Caco-2 (cell line): Measurements from ENCODE around the gene GPC5. TPM values are rescaled to one million over a fixed set of nuclear protein-coding genes. Genes with fewer than 3 reads are reported as not detected.

Experiments used
- BruUV-seq: library from RNA; stranded (reverse); fragments of 400-500 nt; replicated peaks from 2 replicates; lab custom pipeline; 2021; lab: Mats Ljungman, UMichigan
- CTCF ChIA-PET: fragments of 300-600 bp; sonication (Branson Sonifier 250); formaldehyde crosslinking; loops from one replicate; lab custom pipeline; 2022; ENCODE audit warnings: antibody characterized with exemption; lab: Charles Lee
- POLR2A ChIA-PET: fragments of 300-600 bp; sonication (Branson Sonifier 250); formaldehyde crosslinking; loops from one replicate; lab custom pipeline; 2022; ENCODE audit warnings: antibody characterized with exemption; lab: Charles Lee
- DNase-seq, 2 experiments: peaks; one replicate each; pipeline versions ENCODE4 v3.0.0 to v3.0.0-alpha.2; 2020 to 2022
- H3K27me3 ChIP-seq: replicated peaks from 2 replicates; pipeline ENCODE4 v1.6.0; 2011; ENCODE audit warnings: low read length; ENCODE audit not compliant: control insufficient read depth, insufficient read depth
- H3K36me3 ChIP-seq: 2 replicates; pipeline ENCODE4 v1.5.1; 2011; ENCODE audit warnings: low read length; ENCODE audit not compliant: control insufficient read depth, insufficient read depth
- H3K4me1 ChIP-seq: fragments of 250-450 bp; sonication (Bioruptor Pico); 2 replicates; pipeline ENCODE4 v1.5.1; 2020; ENCODE audit warnings: mild to moderate bottlenecking
- H3K4me3 ChIP-seq: 2 replicates; pipeline ENCODE4 v1.5.1; 2011; ENCODE audit warnings: low read depth, mild to moderate bottlenecking, control low read depth, low read length
- H3K9me3 ChIP-seq: fragments of 250-450 bp; sonication (Bioruptor Pico); 2 replicates; pipeline ENCODE4 v1.5.1; 2020; ENCODE audit warnings: mild to moderate bottlenecking, moderate library complexity
- H3K27ac Mint-ChIP-seq: one replicate; pipeline ENCODE4 v1.8.0; 2022; ENCODE audit warnings: mixed read lengths; ENCODE audit not compliant: unreplicated experiment
- H3K27me3 Mint-ChIP-seq: one replicate; pipeline ENCODE4 v1.8.0; 2022; ENCODE audit warnings: mixed read lengths; ENCODE audit not compliant: insufficient read depth, unreplicated experiment
- H3K36me3 Mint-ChIP-seq: one replicate; pipeline ENCODE4 v1.8.0; 2022; ENCODE audit warnings: mild to moderate bottlenecking, mixed read lengths; ENCODE audit not compliant: insufficient read depth, unreplicated experiment
- H3K4me1 Mint-ChIP-seq: one replicate; pipeline ENCODE4 v1.8.0; 2022; ENCODE audit warnings: low read depth, mixed read lengths; ENCODE audit not compliant: unreplicated experiment
- H3K4me3 Mint-ChIP-seq: one replicate; pipeline ENCODE4 v1.8.0; 2022; ENCODE audit warnings: mild to moderate bottlenecking, moderate library complexity, mixed read lengths; ENCODE audit not compliant: unreplicated experiment
- H3K9me3 Mint-ChIP-seq: one replicate; pipeline ENCODE4 v1.8.0; 2022; ENCODE audit warnings: mixed read lengths; ENCODE audit not compliant: unreplicated experiment
- CTCF ChIP-seq, 2 experiments: fragments of 200-600 bp in 1 of 2; IDR thresholded peaks; 1 replicate in 1 of 2; 2 replicates in 1 of 2; pipeline versions ENCODE4 v1.5.1 to v1.8.0; 2011 to 2022; ENCODE audit warnings: antibody characterized with exemption in 1 of 2, control low read depth in 1 of 2, inconsistent platforms in 1 of 2, low read depth in 1 of 2, low read length in 1 of 2, mild to moderate bottlenecking in 1 of 2, moderate library complexity in 1 of 2; ENCODE audit not compliant: insufficient read depth in 1 of 2, severe bottlenecking in 1 of 2, unreplicated experiment in 1 of 2
- intact Hi-C: fragments of 100-400 bp; cut with micrococcal nuclease; formaldehyde crosslinking; loops from one replicate; pipeline ENCODE4 v1.10.0; 2022; ENCODE audit not compliant: unreplicated experiment
- total RNA-seq: library from RNA; stranded (reverse); gene quantifications from 2 replicates; pipeline ENCODE4 v1.2.3, GENCODE V29; 2022

GPC5 gene
- total RNA-seq, 1 experiment from 2014 or later: 4.1 TPM

- TF ChIP-seq CTCF (IDR thresholded peaks at IDR 0.05; ENCODE audit: insufficient read depth in 1 of 2, low read depth in 1 of 2, low read length in 1 of 2, severe bottlenecking in 1 of 2, unreplicated experiment in 1 of 2): no peak
- Histone ChIP-seq H3K4me1 (no peaks in the 10 kb centered on the region), H3K4me3 (no peak overlapping the region), H3K9me3 (no peaks in the 10 kb centered on the region; the same call in 1 of the 2 replicates), H3K27me3 (no peaks in the 10 kb centered on the region), H3K36me3 (no peaks in the 10 kb centered on the region)
- Mint-ChIP-seq H3K36me3 (no peaks in the 10 kb centered on the region), H3K27me3 (peaks cover 4% of the 10 kb centered on the region), H3K9me3 (no peaks in the 10 kb centered on the region), H3K4me3 (no peak overlapping the region), H3K27ac (no peak overlapping the region), H3K4me1 (no peaks in the 10 kb centered on the region)
- intact Hi-C loops: no loop called here
- no TSS peak for BruUV-seq
- ChIA-PET POLR2A (no interaction called here), CTCF (no interaction called here)
- no peak for DNase-seq
Measured at GRCh38 chr13:91878491-91878890, 480.1 kb downstream of the GPC5 start.

- H3K9me3 Mint-ChIP-seq: no peaks in the 10 kb centered on the region
- no peaks in the 10 kb centered on the region for H3K4me1 ChIP-seq
- no peak overlapping the region for H3K4me3 Mint-ChIP-seq
- no peaks in the 10 kb centered on the region for H3K27me3 ChIP-seq
- no peaks in the 10 kb centered on the region for H3K36me3 ChIP-seq
- H3K9me3 ChIP-seq: no peaks in the 10 kb centered on the region; the same call in 1 of the 2 replicates
- CTCF ChIA-PET: no interaction called here
- no peaks in the 10 kb centered on the region for H3K4me1 Mint-ChIP-seq
- TF ChIP-seq CTCF (IDR thresholded peaks at IDR 0.05; ENCODE audit: insufficient read depth in 1 of 2, low read depth in 1 of 2, low read length in 1 of 2, severe bottlenecking in 1 of 2, unreplicated experiment in 1 of 2): no peak
- no peak overlapping the region for H3K4me3 ChIP-seq
- no peaks in the 10 kb centered on the region for H3K36me3 Mint-ChIP-seq
- POLR2A ChIA-PET: no interaction called here
- peaks cover 4% of the 10 kb centered on the region for H3K27me3 Mint-ChIP-seq
- intact Hi-C loops: no loop called here
- no peak for DNase-seq
- no TSS peak for BruUV-seq
- H3K27ac Mint-ChIP-seq: no peak overlapping the region
Measured at GRCh38 chr13:91879360-91879759, 480.9 kb downstream of the GPC5 start.

GRCh38 chr13:91882918-91883317 lies 484.5 kb downstream of the GPC5 start:
- Histone ChIP-seq H3K4me1 (no peaks in the 10 kb centered on the region), H3K27me3 (no peaks in the 10 kb centered on the region), H3K36me3 (no peaks in the 10 kb centered on the region), H3K9me3 (no peaks in the 10 kb centered on the region), H3K4me3 (no peak overlapping the region)
- no peak for DNase-seq
- intact Hi-C loops: no loop called here
- H3K27me3 Mint-ChIP-seq: no peaks in the 10 kb centered on the region
- H3K27ac Mint-ChIP-seq: no peak overlapping the region
- BruUV-seq: no TSS peak
- H3K4me3 Mint-ChIP-seq: no peak overlapping the region
- TF ChIP-seq CTCF (IDR thresholded peaks at IDR 0.05; ENCODE audit: insufficient read depth in 1 of 2, low read depth in 1 of 2, low read length in 1 of 2, severe bottlenecking in 1 of 2, unreplicated experiment in 1 of 2): no peak
- ChIA-PET CTCF (no interaction called here), POLR2A (no interaction called here)
- no peaks in the 10 kb centered on the region for H3K4me1 Mint-ChIP-seq
- H3K36me3 Mint-ChIP-seq: no peaks in the 10 kb centered on the region
- H3K9me3 Mint-ChIP-seq: no peaks in the 10 kb centered on the region
